MCF 10A (cell line): ENCODE data around the gene IRAK1. TPM values are rescaled to one million over a fixed set of nuclear protein-coding genes. Genes with fewer than 3 reads are reported as not detected.

Source experiments
- BruUV-seq: library from RNA; stranded (reverse); fragments of 400-500 nt; replicated peaks from 2 replicates; lab custom pipeline; 2021; lab: Mats Ljungman, UMichigan
- CTCF ChIA-PET: fragments of 300-600 bp; sonication (Branson Sonifier 250); formaldehyde crosslinking; extraction: SDS; loops from one replicate; lab custom pipeline; 2021; ENCODE audit warnings: antibody characterized with exemption, inconsistent platforms; lab: Yijun Ruan, JAX
- POLR2A ChIA-PET: fragments of 300-600, 350-650 bp; sonication (Branson Sonifier 250); formaldehyde crosslinking; extraction: SDS; loops from one replicate; lab custom pipeline; 2020; ENCODE audit warnings: antibody characterized with exemption, inconsistent platforms; lab: Yijun Ruan, JAX
- DNase-seq: peaks from one replicate; pipeline ENCODE4 v3.0.0-alpha.2; 2018; ENCODE audit not compliant: unreplicated experiment
- H3K27ac Mint-ChIP-seq: one replicate; pipeline ENCODE4 v1.8.0; 2022; ENCODE audit warnings: mild to moderate bottlenecking, low read depth, mixed read lengths; ENCODE audit not compliant: unreplicated experiment
- H3K27me3 Mint-ChIP-seq: one replicate; pipeline ENCODE4 v1.8.0; 2022; ENCODE audit warnings: mixed read lengths; ENCODE audit not compliant: insufficient read depth, unreplicated experiment
- H3K36me3 Mint-ChIP-seq: one replicate; pipeline ENCODE4 v1.8.0; 2022; ENCODE audit warnings: mild to moderate bottlenecking, moderate library complexity, mixed read lengths; ENCODE audit not compliant: insufficient read depth, unreplicated experiment
- H3K4me1 Mint-ChIP-seq: one replicate; pipeline ENCODE4 v1.8.0; 2022; ENCODE audit warnings: mixed read lengths; ENCODE audit not compliant: insufficient read depth, unreplicated experiment
- H3K4me3 Mint-ChIP-seq: one replicate; pipeline ENCODE4 v1.8.0; 2022; ENCODE audit warnings: mild to moderate bottlenecking, moderate library complexity, mixed read lengths; ENCODE audit not compliant: unreplicated experiment
- H3K9me3 Mint-ChIP-seq: one replicate; pipeline ENCODE4 v1.8.0; 2022; ENCODE audit warnings: mixed read lengths; ENCODE audit not compliant: unreplicated experiment
- intact Hi-C: fragments of 100-400 bp; cut with micrococcal nuclease; formaldehyde crosslinking; loops from 2 replicates; pipeline ENCODE4 v1.14.1; 2022
- total RNA-seq: library from RNA; stranded (reverse); gene quantifications from 2 replicates; pipeline ENCODE4 v1.2.3, GENCODE V29; 2022
- TF ChIP-seq, protein P1 (sequence below): fragments of 200-600 bp; IDR thresholded peaks from one replicate; pipeline ENCODE4 v1.8.0; 2022; ENCODE audit warnings: antibody characterized with exemption, mild to moderate bottlenecking; ENCODE audit not compliant: unreplicated experiment

IRAK1 gene
- total RNA-seq, 1 experiment from 2014 or later = 201 TPM

DNA sequence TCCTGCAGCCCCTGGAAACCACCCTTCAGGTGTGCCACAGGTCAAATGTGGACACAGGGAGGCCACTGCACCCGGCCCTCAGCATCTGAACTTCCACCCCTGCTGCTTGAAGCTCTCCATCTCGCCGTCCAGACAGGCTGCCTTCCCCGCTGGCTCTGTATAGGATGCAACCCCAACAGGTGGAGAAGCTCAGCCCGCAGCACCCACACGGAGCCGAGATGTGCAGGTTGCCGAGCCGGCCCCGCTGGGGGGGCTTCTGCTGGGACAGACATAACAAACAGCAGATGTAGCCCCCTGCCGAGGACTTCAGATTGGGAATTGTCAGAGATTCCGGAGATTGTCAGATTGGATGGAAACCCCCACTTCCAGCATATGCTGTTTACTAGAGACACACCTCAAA is 26.6 kb downstream of the IRAK1 start:
- peaks cover 40% of the 10 kb centered on the region for H3K27me3 Mint-ChIP-seq
- no peak overlapping the region for H3K27ac Mint-ChIP-seq
- ChIA-PET POLR2A (interaction anchor here (0.6 kb wide), 1 partner anchor 20 kb away, joined by 3 read pairs; no protein-coding TSS in a partner anchor), CTCF (interaction anchor here (0.6 to 1.4 kb wide), 3 partner anchors 21 to 60 kb away, joined by 3 to 8 read pairs (median 5); no protein-coding TSS in a partner anchor)
- no peaks in the 10 kb centered on the region for H3K4me1 Mint-ChIP-seq
- H3K4me3 Mint-ChIP-seq = no peak overlapping the region
- intact Hi-C loops = no loop called here
- BruUV-seq = no TSS peak
- TF ChIP-seq, protein P1, sequence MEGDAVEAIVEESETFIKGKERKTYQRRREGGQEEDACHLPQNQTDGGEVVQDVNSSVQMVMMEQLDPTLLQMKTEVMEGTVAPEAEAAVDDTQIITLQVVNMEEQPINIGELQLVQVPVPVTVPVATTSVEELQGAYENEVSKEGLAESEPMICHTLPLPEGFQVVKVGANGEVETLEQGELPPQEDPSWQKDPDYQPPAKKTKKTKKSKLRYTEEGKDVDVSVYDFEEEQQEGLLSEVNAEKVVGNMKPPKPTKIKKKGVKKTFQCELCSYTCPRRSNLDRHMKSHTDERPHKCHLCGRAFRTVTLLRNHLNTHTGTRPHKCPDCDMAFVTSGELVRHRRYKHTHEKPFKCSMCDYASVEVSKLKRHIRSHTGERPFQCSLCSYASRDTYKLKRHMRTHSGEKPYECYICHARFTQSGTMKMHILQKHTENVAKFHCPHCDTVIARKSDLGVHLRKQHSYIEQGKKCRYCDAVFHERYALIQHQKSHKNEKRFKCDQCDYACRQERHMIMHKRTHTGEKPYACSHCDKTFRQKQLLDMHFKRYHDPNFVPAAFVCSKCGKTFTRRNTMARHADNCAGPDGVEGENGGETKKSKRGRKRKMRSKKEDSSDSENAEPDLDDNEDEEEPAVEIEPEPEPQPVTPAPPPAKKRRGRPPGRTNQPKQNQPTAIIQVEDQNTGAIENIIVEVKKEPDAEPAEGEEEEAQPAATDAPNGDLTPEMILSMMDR = no peak
- H3K36me3 Mint-ChIP-seq = no peaks in the 10 kb centered on the region
- H3K9me3 Mint-ChIP-seq = no peaks in the 10 kb centered on the region
- DNase-seq = no peak

DNA sequence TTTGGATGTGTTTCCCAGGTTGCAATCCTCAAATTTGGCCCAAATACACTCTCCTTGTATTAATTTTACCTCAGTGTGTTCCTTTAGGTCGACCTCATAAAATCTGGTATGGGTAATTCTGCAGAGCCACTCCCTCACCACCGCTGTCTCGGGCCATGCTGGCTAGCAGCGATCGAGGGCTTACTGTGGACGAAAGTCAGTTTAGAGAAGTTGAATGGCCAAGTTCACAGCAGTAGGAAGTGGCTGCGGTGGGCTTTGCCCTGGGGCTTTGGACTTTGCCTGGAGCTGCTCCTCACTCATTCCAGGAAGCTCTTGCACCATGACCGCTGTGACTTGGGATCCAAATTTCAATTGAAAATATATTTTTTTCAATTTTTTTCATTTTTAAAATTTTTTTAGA is 27.5 kb downstream of the IRAK1 start:
- TF ChIP-seq, protein P1 = no peak
- CTCF ChIA-PET = interaction anchor here (0.7 kb wide), 1 partner anchor 392 kb away, joined by 4 read pairs; no protein-coding TSS in a partner anchor
- DNase-seq = no peak
- no peaks in the 10 kb centered on the region for H3K36me3 Mint-ChIP-seq
- peaks cover 39% of the 10 kb centered on the region for H3K27me3 Mint-ChIP-seq
- intact Hi-C loops = no loop called here
- BruUV-seq = no TSS peak
- H3K4me3 Mint-ChIP-seq = no peak overlapping the region
- no peaks in the 10 kb centered on the region for H3K9me3 Mint-ChIP-seq
- H3K4me1 Mint-ChIP-seq = no peaks in the 10 kb centered on the region
- POLR2A ChIA-PET = no interaction called here
- no peak overlapping the region for H3K27ac Mint-ChIP-seq

DNA sequence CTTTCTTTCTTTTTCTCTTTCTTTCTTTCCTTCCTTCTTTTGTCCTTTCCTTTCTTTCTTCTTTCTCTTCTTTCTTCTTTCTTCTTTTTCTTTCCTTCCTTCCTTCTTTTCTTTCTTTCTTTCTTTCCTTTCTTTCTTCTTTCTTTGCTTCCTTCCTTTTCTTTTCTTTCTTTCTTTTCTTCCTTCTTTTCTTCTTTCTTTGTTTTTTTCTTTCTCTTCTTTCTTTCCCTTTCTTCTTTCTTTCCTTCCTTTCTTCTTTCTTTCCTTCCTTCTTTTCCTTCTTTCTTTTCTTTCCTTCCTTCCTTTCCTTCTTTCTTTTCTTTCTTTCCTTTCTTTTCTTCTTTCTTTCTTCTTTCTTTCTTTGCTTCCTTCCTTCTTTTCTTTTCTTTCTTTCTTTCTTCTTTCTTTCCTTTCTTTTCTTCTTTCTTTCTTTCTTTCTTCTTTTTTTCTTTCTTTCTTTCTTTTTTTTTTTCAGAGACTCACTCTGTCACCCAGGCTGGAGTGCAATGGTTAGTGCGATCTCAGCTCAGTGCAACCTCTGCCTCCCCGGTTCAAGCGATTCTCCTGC is 28.6 kb downstream of the IRAK1 start:
- H3K9me3 Mint-ChIP-seq = no peaks in the 10 kb centered on the region
- no peak for DNase-seq
- TF ChIP-seq, protein P1 = no peak
- H3K4me3 Mint-ChIP-seq = no peak overlapping the region
- BruUV-seq = no TSS peak
- H3K27ac Mint-ChIP-seq = no peak overlapping the region
- no peaks in the 10 kb centered on the region for H3K36me3 Mint-ChIP-seq
- ChIA-PET CTCF (no interaction called here), POLR2A (no interaction called here)
- no peaks in the 10 kb centered on the region for H3K4me1 Mint-ChIP-seq
- peaks cover 39% of the 10 kb centered on the region for H3K27me3 Mint-ChIP-seq
- intact Hi-C loops = no loop called here

DNA sequence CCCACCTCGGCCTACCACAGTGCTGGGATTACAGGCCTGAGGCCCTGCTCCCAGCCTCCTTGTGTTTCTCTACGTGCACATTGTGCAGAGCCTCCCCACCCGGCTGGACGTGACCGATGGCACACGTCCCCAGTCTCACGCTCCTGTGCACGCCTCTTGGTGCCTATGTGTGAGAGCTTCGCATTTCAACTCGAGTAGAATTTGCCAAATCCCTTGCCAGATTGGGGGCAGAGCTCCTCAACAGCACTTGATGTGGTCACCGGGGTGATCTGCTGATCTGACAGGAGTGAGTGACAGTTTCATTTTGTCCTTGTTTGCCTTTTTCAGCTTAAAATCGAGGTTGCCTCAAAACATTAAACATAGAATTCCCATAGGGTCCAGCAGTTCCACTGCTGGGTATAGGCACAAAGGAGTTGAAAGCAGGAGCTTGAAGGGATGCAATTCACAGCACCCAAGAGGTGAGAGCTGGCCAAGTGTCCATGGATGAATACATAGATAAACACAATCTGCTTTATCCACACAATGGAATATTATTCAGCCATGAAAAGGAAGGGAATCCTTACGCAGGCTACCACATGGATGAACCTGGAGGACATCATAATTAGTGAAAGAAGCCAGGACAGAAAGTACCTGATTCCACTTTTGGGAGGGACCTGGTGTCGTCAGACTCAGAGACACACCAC is 29.6 kb downstream of the IRAK1 start:
- Mint-ChIP-seq H3K36me3 (no peaks in the 10 kb centered on the region), H3K9me3 (no peaks in the 10 kb centered on the region), H3K27me3 (peaks cover 39% of the 10 kb centered on the region), H3K4me3 (no peak overlapping the region), H3K4me1 (no peaks in the 10 kb centered on the region), H3K27ac (no peak overlapping the region)
- ChIA-PET CTCF (interaction anchor here (2.2 kb wide), 1 partner anchor 24 kb away, joined by 8 read pairs; no protein-coding TSS in a partner anchor), POLR2A (no interaction called here)
- TF ChIP-seq, protein P1 = no peak
- intact Hi-C loops = no loop called here
- DNase-seq = no peak
- no TSS peak for BruUV-seq
